HAP-1 (cell line): Measurements from ENCODE around the gene SEMA3A.
"Not testable (repeated sequence)": the region's sequence is repeated elsewhere in the genome, so short reads cannot be mapped to it uniquely, and the experiment has no call there.

Source experiments
- DNase-seq, 2 experiments: peaks; one replicate each; pipeline ENCODE4 v3.0.0-alpha.2; 2016 to 2020; ENCODE audit warnings: low spot score in 2 of 2
- H3K27me3 ChIP-seq: fragments of 250-450 bp; sonication (Bioruptor Pico); 2 replicates; pipeline ENCODE4 v1.5.1; 2020; ENCODE audit warnings: low read depth, mild to moderate bottlenecking, moderate library complexity
- H3K36me3 ChIP-seq: fragments of 250-450 bp; sonication (Bioruptor Pico); replicated peaks from 2 replicates; pipeline ENCODE4 v1.5.1; 2020; ENCODE audit warnings: mild to moderate bottlenecking
- H3K4me1 ChIP-seq: fragments of 250-450 bp; sonication (Bioruptor Pico); 2 replicates; pipeline ENCODE4 v1.5.1; 2020; ENCODE audit warnings: mild to moderate bottlenecking
- H3K4me3 ChIP-seq: fragments of 250-450 bp; sonication (Bioruptor Pico); 2 replicates; pipeline ENCODE4 v1.5.1; 2020; ENCODE audit warnings: mild to moderate bottlenecking, moderate library complexity
- H3K9me3 ChIP-seq: fragments of 250-450 bp; sonication (Bioruptor Pico); 2 replicates; pipeline ENCODE4 v1.5.1; 2020; ENCODE audit warnings: mild to moderate bottlenecking, moderate library complexity
- in situ Hi-C: fragments of 300-500 bp; cut with MboI; formaldehyde crosslinking; loops from 3 replicates; pipeline ENCODE4 v1.14.3; 2020; ENCODE audit warnings: low sequenced_read_pairs, inconsistent platforms, mixed read lengths

Gene SEMA3A

DNA sequence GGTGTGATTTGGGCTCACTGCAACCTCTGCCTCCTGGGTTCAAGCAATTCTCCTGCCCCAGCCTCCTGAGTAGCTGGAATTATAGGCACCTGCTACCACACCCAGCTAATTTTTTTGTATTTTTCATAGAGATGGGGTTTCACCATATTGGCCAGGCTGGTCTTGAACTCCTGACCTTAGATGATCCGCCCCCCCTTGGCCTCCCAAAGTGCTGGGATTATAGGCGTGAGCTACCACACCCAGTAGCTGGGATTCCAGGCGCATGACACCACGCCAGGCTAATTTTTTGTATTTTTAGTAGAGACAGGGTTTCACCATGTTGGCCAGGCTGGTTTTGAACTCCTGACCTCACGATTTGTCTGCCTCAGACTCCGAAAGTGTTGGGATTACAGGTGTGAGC is 20.2 kb upstream of the SEMA3A start:
- DNase-seq, H3K36me3 ChIP-seq, H3K27me3 ChIP-seq, H3K4me1 ChIP-seq, H3K4me3 ChIP-seq, in situ Hi-C loops, H3K9me3 ChIP-seq: not testable (repeated sequence)

DNA sequence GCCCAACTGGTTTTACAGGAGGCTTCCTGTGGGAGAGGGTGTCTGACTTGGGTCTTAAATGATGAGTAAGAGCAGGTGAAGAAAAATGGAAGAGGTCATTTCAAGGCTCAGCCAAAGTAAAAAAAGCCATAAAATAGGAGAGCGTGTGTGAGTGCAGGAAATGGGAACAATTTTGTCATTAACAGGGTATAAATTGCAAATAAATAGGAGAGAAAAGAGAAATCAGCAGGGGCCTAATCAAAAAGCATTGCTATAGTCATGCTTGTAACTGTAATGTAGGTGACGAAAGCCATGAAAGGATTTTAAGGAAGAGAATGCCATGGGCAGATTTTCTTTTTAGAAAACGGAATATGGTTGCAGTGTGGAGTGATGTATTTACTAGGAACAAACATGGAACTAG is 15.7 kb upstream of the SEMA3A start:
- Histone ChIP-seq H3K9me3 (no peaks in the 10 kb centered on the region), H3K27me3 (peaks cover 13% of the 10 kb centered on the region), H3K4me1 (peaks cover 6% of the 10 kb centered on the region), H3K4me3 (no peak overlapping the region), H3K36me3 (no peaks in the 10 kb centered on the region)
- in situ Hi-C loops = no loop called here
- no peak for DNase-seq

DNA sequence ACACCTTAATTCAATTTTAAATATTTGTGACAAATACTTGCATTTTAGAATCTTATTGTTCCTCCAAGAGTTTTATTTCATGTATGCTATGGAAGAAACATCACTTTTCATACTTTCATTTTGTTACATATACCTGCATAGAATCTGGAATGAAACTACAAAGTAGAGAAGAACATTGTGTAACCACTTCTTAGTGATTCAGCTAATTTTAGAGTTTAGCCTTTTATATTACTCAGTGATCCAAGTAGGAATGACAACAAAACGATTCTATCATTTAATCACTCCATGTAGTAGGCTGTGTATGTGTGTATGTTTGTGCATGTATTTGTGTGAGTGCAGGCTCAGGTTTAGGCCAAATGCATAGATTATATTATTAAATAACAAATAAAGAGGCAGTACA is 14.4 kb upstream of the SEMA3A start:
- no peak for DNase-seq
- H3K27me3 ChIP-seq = peaks cover 17% of the 10 kb centered on the region
- peaks cover 6% of the 10 kb centered on the region for H3K4me1 ChIP-seq
- in situ Hi-C loops = no loop called here
- no peaks in the 10 kb centered on the region for H3K9me3 ChIP-seq
- H3K4me3 ChIP-seq = no peak overlapping the region
- H3K36me3 ChIP-seq = no peaks in the 10 kb centered on the region

DNA sequence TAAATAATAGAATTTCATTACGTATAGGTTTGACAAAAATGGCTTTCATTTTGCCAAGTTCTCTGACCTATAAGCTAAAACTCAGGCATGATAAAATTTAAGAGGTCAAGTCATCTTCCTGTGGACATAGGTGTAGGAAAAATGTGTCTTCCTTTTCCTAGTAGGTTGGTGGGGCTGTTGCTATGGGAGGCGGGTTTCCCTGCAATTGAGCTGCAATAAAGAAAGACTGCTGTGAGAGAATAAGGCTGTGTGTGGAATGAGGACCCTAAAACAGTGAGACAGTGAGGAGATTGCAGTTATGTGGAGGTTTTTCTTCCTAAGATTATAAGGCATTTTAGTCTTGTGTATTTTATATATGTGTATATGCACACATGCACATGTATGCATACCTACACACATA is 13.0 kb upstream of the SEMA3A start:
- in situ Hi-C loops = no loop called here
- Histone ChIP-seq H3K9me3 (no peaks in the 10 kb centered on the region), H3K27me3 (peaks cover 17% of the 10 kb centered on the region), H3K4me3 (no peak overlapping the region), H3K4me1 (peaks cover 6% of the 10 kb centered on the region), H3K36me3 (no peaks in the 10 kb centered on the region)
- no peak for DNase-seq

DNA sequence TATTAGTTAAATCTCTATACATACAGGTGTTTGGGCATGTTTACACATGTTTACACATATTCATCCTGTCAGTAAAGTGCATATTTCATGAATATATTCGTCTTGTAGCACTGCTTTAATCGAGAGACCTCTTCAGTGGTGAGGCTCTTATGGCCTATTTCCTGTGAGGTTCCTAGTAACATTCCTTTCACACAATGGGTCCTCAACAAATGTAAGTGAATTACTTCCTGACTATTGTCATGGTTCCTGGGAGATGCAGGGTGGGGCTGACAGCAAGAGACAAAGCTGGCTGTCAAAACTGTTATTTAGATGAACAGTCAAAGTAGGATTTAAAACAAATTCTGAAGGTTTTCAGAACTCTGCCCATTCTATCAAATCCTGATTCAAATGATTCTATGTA is 12.4 kb upstream of the SEMA3A start:
- Histone ChIP-seq H3K4me3 (no peak overlapping the region), H3K36me3 (no peaks in the 10 kb centered on the region), H3K4me1 (peaks cover 6% of the 10 kb centered on the region), H3K27me3 (peaks cover 12% of the 10 kb centered on the region), H3K9me3 (no peaks in the 10 kb centered on the region)
- DNase-seq = peak; percentile 47 to 82
- in situ Hi-C loops = no loop called here

DNA sequence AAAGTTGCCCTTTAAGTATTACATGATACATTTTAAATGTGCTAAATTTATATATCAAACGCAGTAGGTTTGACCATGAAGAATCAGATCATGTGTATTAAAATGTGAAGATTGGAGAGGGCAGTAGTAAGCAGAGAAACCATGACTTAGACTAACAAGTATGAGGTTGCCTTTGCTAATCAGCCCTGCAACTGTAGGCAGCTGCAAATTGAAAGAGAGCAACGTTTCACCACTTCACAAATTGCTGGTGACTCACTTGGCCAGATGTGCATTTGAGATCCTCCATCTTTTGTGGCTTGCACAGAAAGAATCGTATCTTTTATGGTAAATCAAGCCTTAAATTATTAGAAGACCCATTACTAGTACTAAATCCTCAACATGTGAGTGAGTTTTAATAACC is 10.1 kb upstream of the SEMA3A start:
- Histone ChIP-seq H3K27me3 (peaks cover 7% of the 10 kb centered on the region), H3K4me3 (no peak overlapping the region), H3K4me1 (peaks cover 18% of the 10 kb centered on the region), H3K36me3 (no peaks in the 10 kb centered on the region), H3K9me3 (no peaks in the 10 kb centered on the region)
- in situ Hi-C loops = no loop called here
- DNase-seq = no peak

DNA sequence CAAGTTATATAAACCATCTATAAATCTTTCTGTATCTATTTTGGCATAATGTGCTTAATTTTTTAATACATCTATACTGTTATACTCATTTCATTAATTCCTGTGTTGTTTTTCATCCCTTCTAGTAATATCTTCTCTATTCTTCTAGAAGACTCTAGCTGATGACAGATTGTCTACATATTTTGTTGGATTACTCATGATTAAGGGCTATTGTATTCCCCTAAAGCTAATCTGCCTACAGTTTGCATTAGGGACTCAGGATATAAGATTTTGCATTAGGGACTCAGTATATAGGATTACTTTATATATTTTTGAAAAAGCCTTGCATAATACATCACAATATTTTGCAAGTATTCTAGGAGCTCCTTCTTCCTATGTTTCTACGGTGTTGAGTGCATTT is 8.3 kb upstream of the SEMA3A start:
- in situ Hi-C loops = no loop called here
- H3K27me3 ChIP-seq = peaks cover 4% of the 10 kb centered on the region
- no peaks in the 10 kb centered on the region for H3K36me3 ChIP-seq
- H3K4me3 ChIP-seq = no peak overlapping the region
- peaks cover 18% of the 10 kb centered on the region for H3K4me1 ChIP-seq
- DNase-seq = no peak
- no peaks in the 10 kb centered on the region for H3K9me3 ChIP-seq

DNA sequence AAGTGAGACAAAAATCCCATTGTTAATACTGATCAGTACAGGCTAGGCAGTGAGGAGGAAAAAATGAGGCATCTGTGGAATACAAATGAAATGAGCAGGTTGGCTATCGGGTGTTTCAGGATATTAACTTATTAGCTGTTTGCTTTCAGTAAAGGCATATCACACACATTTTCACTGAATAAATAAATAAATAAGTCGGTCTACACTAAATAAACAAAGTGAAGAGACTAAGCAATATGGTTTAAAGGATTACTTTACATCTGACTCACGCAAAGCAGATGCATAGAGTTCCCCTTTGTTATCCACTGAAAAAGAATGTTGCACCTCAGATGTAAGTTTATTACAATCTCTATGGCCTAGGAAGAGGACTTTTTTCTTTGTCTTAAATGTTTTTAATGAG is 6.3 kb upstream of the SEMA3A start:
- H3K4me1 ChIP-seq = peaks cover 19% of the 10 kb centered on the region
- H3K9me3 ChIP-seq = no peaks in the 10 kb centered on the region
- peaks cover 4% of the 10 kb centered on the region for H3K27me3 ChIP-seq
- H3K36me3 ChIP-seq = no peaks in the 10 kb centered on the region
- no peak overlapping the region for H3K4me3 ChIP-seq
- peak in 1 of 2 experiments; percentile 51 for DNase-seq
- in situ Hi-C loops = no loop called here

DNA sequence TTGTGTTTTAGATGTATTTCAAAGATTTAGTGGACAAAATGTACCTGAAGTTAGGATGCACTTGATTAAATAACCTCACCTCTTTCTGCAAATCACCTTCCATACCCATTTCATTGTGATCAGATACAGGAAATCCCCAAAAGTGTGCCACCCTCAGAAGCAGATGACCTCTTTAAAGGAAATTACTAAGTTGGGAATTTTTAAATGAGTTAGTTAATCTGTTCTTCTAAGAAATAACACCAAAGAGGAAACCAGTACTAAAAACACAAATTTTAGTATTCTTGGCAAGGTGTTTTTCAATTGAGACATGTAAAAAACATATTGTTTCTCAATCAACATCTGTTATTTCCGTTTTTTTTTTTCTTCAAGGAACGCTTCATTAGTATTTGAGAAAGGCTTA is 4.6 kb upstream of the SEMA3A start:
- Histone ChIP-seq H3K4me1 (peaks cover 30% of the 10 kb centered on the region), H3K36me3 (no peaks in the 10 kb centered on the region), H3K9me3 (no peaks in the 10 kb centered on the region), H3K4me3 (no peak overlapping the region), H3K27me3 (no peaks in the 10 kb centered on the region; the same call in 1 of the 2 replicates)
- in situ Hi-C loops = no loop called here
- no peak for DNase-seq

DNA sequence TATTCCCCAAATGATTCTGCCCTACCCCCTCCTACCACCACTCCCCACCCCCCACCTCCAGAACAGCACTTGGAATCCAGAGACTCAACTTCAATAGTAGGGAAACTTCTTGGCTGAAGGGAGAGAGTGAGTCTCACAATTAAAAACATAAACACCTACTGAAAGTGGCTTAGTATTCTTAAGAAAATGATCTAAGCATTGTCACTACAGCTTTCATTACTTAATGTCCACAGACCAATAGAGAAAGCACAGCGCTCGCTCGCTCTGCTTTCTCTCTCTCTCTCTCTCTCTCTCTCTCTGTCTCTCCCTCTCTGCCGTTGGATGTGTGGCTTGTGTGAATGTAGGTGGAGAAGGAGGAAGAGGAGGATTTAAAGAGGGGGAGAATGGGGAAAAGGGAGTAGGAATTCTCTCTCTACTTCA is 1.5 kb upstream of the SEMA3A start:
- in situ Hi-C loops = no loop called here
- Histone ChIP-seq H3K4me3 (no peak overlapping the region), H3K36me3 (no peaks in the 10 kb centered on the region), H3K9me3 (no peaks in the 10 kb centered on the region), H3K27me3 (0 out of 2 replicates have a peak, but pooled peaks cover 2% of the 10 kb centered on the region), H3K4me1 (peaks cover 29% of the 10 kb centered on the region)
- DNase-seq = peak; percentile 36 to 63

DNA sequence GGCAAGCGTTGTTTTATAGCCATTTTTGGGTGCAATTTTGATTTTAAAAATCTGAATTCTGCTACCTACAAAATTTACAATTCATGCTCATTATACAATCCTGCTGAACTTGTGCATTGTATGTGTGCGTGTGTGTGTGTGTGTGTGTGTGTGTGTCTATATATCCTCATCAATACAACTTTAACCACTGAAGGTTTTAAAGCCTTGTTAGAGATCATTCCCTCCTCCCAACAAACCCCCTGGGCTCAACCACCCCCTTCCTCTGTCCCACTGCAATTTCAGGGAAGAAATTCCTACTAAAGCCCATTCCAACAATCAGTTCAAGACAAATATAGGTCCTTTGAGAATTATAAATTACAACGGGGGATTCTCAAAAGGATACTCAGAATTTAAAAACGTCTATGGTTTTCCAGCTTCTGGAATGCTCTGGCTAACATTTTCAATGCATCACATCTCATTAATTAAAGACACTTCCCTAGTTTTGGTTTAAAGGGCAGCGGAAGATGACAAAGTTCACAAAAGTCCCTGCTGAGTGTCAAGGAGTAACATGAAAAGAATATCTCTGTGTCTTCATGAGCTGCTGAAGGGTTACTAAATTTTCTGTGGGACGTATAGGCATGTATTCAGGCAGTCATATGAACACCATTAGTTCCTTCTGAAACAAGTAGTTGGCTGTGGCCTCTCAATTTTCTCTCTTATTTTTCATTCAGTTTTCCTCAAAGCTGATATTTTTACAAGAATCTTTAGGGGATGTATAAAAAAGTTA is 889 bp upstream of the SEMA3A start:
- H3K4me1 ChIP-seq = peaks cover 25% of the 10 kb centered on the region
- no peaks in the 10 kb centered on the region for H3K9me3 ChIP-seq
- H3K4me3 ChIP-seq = peak overlapping the region; percentile 18
- peak in 1 of 2 experiments; percentile 15 for DNase-seq
- in situ Hi-C loops = no loop called here
- no peaks in the 10 kb centered on the region for H3K36me3 ChIP-seq
- 0 out of 2 replicates have a peak, but pooled peaks cover 2% of the 10 kb centered on the region for H3K27me3 ChIP-seq

DNA sequence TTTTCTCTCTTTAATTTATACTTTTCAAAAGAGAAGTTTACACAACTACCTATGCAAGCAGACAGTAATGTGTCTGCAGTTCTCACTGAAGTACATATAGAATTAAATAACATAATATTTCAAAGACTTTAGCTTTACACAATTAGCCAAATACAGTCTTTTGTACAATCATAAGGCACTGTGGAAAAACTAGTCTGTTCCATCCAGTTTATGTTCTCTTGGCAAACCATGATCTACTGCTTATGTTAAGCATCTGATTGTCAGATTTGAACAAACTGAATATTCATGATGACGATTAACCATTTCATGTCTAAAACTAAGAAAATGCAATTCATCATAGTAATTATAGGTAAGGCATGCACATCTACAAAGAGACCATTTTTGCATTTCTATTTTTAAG is 842 bp downstream of the SEMA3A start:
- H3K36me3 ChIP-seq = no peaks in the 10 kb centered on the region
- peak overlapping the region; percentile 18 for H3K4me3 ChIP-seq
- no peak for DNase-seq
- 0 out of 2 replicates have a peak, but pooled peaks cover 2% of the 10 kb centered on the region for H3K27me3 ChIP-seq
- peaks cover 25% of the 10 kb centered on the region for H3K4me1 ChIP-seq
- no peaks in the 10 kb centered on the region for H3K9me3 ChIP-seq
- in situ Hi-C loops = no loop called here

DNA sequence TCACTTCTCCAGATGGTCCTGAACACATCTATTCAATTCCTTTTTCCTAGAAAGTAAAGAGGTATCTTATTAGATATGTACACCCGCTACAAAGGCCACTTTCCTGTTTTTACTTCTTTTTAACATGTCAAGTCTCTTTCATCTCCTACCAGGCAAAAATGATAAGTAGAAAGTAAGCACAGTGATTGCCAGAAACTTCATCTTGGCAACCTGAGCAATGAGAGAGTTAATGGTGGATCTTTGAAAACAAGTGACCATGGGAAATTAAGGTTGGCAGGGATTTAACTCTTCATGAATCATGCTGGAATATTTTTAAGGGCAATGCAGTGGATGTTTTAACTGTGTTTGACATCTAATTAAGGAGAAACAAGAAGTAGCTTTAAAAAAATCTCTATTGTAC is 2.7 kb downstream of the SEMA3A start:
- no peak for DNase-seq
- H3K27me3 ChIP-seq = 0 out of 2 replicates have a peak, but pooled peaks cover 4% of the 10 kb centered on the region
- no peaks in the 10 kb centered on the region for H3K9me3 ChIP-seq
- H3K36me3 ChIP-seq = no peaks in the 10 kb centered on the region
- H3K4me3 ChIP-seq = no peak overlapping the region
- H3K4me1 ChIP-seq = peaks cover 25% of the 10 kb centered on the region
- in situ Hi-C loops = no loop called here

DNA sequence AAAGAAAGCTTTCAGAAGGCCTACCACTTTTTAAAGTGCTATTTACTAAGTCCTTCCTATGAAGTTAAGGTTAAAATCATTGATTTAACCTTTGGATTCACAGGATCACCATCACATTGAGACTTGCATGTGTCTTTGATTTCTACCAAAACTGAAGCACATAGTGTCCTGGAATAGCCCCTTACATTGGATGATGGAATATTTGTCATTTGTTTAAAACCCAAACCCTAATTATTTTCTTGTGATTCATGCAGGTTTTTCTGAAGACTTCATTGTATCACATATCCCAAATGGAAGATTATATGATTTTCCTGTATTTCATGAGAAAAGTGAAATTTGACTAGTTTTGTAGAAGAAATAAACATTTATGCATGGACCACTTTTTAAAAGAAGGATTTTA is 3.3 kb downstream of the SEMA3A start:
- DNase-seq = no peak
- no peaks in the 10 kb centered on the region for H3K9me3 ChIP-seq
- in situ Hi-C loops = no loop called here
- no peaks in the 10 kb centered on the region for H3K36me3 ChIP-seq
- 0 out of 2 replicates have a peak, but pooled peaks cover 5% of the 10 kb centered on the region for H3K27me3 ChIP-seq
- H3K4me3 ChIP-seq = no peak overlapping the region
- H3K4me1 ChIP-seq = peaks cover 19% of the 10 kb centered on the region
